Activated CD8-positive, alpha-beta T cell treated with anti-CD3 and anti-CD28 coated beads, Interleukin-2, amount 10 ng/mL, durations not matched to agents 7 days and 5 days (primary cell): ENCODE data around the gene DIP2C. TPM values are rescaled to one million over a fixed set of nuclear protein-coding genes. Genes with fewer than 3 reads are reported as not detected.

Experiments
- ATAC-seq: fragments of 150-1000 bp; cut with Tn5 transposase; one replicate; pipeline ENCODE4 v1.10.0; 2021; ENCODE audit warnings: moderate library complexity
- CTCF ChIA-PET: fragments of 350-600 bp; sonication (Branson Sonifier 250); formaldehyde crosslinking; loops from one replicate; lab custom pipeline; 2021; ENCODE audit warnings: antibody characterized with exemption; lab: Charles Lee
- POLR2A ChIA-PET: fragments of 350-600 bp; sonication (Branson Sonifier 250); formaldehyde crosslinking; loops from one replicate; lab custom pipeline; 2021; ENCODE audit warnings: antibody characterized with exemption; lab: Charles Lee
- DNase-seq: peaks from one replicate; pipeline ENCODE4 v3.0.0-alpha.2; 2020
- H3K27ac Mint-ChIP-seq: one replicate; pipeline ENCODE4 v1.8.0; 2021; ENCODE audit warnings: mild to moderate bottlenecking, mixed read lengths
- H3K27me3 Mint-ChIP-seq: one replicate; pipeline ENCODE4 v1.8.0; 2021; ENCODE audit warnings: low read depth, mixed read lengths
- H3K36me3 Mint-ChIP-seq: one replicate; pipeline ENCODE4 v1.8.0; 2021; ENCODE audit warnings: low read depth, mixed read lengths
- H3K4me1 Mint-ChIP-seq: one replicate; pipeline ENCODE4 v1.8.0; 2021; ENCODE audit warnings: low read depth, mixed read lengths
- H3K4me3 Mint-ChIP-seq: one replicate; pipeline ENCODE4 v1.8.0; 2021; ENCODE audit warnings: mild to moderate bottlenecking, mixed read lengths
- H3K9me3 Mint-ChIP-seq: one replicate; pipeline ENCODE4 v1.8.0; 2022; ENCODE audit warnings: mixed read lengths; ENCODE audit not compliant: insufficient read depth
- total RNA-seq, 2 experiments: library from RNA; stranded (reverse); gene quantifications; one replicate each; pipeline ENCODE4 v1.2.3, GENCODE V29; 2021

DIP2C gene
- total RNA-seq, 2 experiments from 2014 or later = 0.34 to 0.39 TPM

GRCh38 chr10:248307-248706, 441.2 kb downstream of the DIP2C start:
- no peaks in the 10 kb centered on the region for H3K27me3 Mint-ChIP-seq
- ChIA-PET CTCF (interaction anchor here (2.5 kb wide), 1 partner anchor 18 kb away, joined by 10 read pairs; no protein-coding TSS in a partner anchor), POLR2A (no interaction called here)
- DNase-seq (no peak), ATAC-seq (no peak)
- peaks cover 48% of the 10 kb centered on the region for H3K36me3 Mint-ChIP-seq
- no peak overlapping the region for H3K4me3 Mint-ChIP-seq
- no peak overlapping the region for H3K27ac Mint-ChIP-seq
- H3K9me3 Mint-ChIP-seq = no peaks in the 10 kb centered on the region
- H3K4me1 Mint-ChIP-seq = no peaks in the 10 kb centered on the region

- ChIA-PET POLR2A (no interaction called here), CTCF (interaction anchor here (1.1 kb wide), 1 partner anchor 10 kb away, joined by 3 read pairs; no protein-coding TSS in a partner anchor)
- Mint-ChIP-seq H3K4me3 (no peak overlapping the region), H3K27me3 (no peaks in the 10 kb centered on the region), H3K27ac (no peak overlapping the region), H3K36me3 (peaks cover 45% of the 10 kb centered on the region), H3K4me1 (no peaks in the 10 kb centered on the region), H3K9me3 (no peaks in the 10 kb centered on the region)
- DNase-seq (no peak), ATAC-seq (no peak)
Observed at GRCh38 chr10:247480-247879, 442.0 kb downstream of the DIP2C start.

- CTCF ChIA-PET = no interaction called here
- DNase-seq = no peak
Observed at GRCh38 chr10:246431-246830, 443.0 kb downstream of the DIP2C start.

GRCh38 chr10:244227-244626, 445.2 kb downstream of the DIP2C start:
- ChIA-PET POLR2A (no interaction called here), CTCF (no interaction called here)
- H3K27ac Mint-ChIP-seq = no peak overlapping the region
- no peaks in the 10 kb centered on the region for H3K4me1 Mint-ChIP-seq
- no peak for DNase-seq
- H3K36me3 Mint-ChIP-seq = peaks cover 21% of the 10 kb centered on the region
- H3K4me3 Mint-ChIP-seq = no peak overlapping the region
- no peaks in the 10 kb centered on the region for H3K27me3 Mint-ChIP-seq
- H3K9me3 Mint-ChIP-seq = no peaks in the 10 kb centered on the region
- ATAC-seq = no peak

More at GRCh38 chr10:246431-246830, 443.0 kb downstream of the DIP2C start:
- POLR2A ChIA-PET = no interaction called here
- H3K9me3 Mint-ChIP-seq = no peaks in the 10 kb centered on the region
- no peak overlapping the region for H3K27ac Mint-ChIP-seq
- no peaks in the 10 kb centered on the region for H3K4me1 Mint-ChIP-seq
- no peak for ATAC-seq
- no peak overlapping the region for H3K4me3 Mint-ChIP-seq
- H3K27me3 Mint-ChIP-seq = no peaks in the 10 kb centered on the region
- H3K36me3 Mint-ChIP-seq = peaks cover 36% of the 10 kb centered on the region

GRCh38 chr10:241966-242643, 447.4 kb downstream of the DIP2C start:
- ATAC-seq (no peak), DNase-seq (no peak)
- no peaks in the 10 kb centered on the region for H3K27me3 Mint-ChIP-seq
- no peak overlapping the region for H3K4me3 Mint-ChIP-seq
- H3K9me3 Mint-ChIP-seq = no peaks in the 10 kb centered on the region
- ChIA-PET CTCF (interaction anchor here (1.0 to 1.7 kb wide), 2 partner anchors 11 to 12 kb away, joined by 3 to 5 read pairs; no protein-coding TSS in a partner anchor), POLR2A (no interaction called here)
- H3K4me1 Mint-ChIP-seq = no peaks in the 10 kb centered on the region
- H3K27ac Mint-ChIP-seq = no peak overlapping the region
- H3K36me3 Mint-ChIP-seq = peaks cover 6% of the 10 kb centered on the region

- POLR2A ChIA-PET = no interaction called here
- Mint-ChIP-seq H3K4me3 (no peak overlapping the region), H3K27ac (no peak overlapping the region), H3K36me3 (peaks cover 2% of the 10 kb centered on the region), H3K9me3 (no peaks in the 10 kb centered on the region), H3K4me1 (no peaks in the 10 kb centered on the region), H3K27me3 (no peaks in the 10 kb centered on the region)
- ATAC-seq (no peak), DNase-seq (no peak)
- CTCF ChIA-PET = interaction anchor here (1.7 kb wide), 1 partner anchor 11 kb away, joined by 5 read pairs; no protein-coding TSS in a partner anchor
Observed at GRCh38 chr10:241451-241850, 448.0 kb downstream of the DIP2C start.

- Mint-ChIP-seq H3K4me3 (no peak overlapping the region), H3K4me1 (no peaks in the 10 kb centered on the region), H3K27me3 (no peaks in the 10 kb centered on the region), H3K36me3 (peaks cover 2% of the 10 kb centered on the region), H3K27ac (no peak overlapping the region), H3K9me3 (no peaks in the 10 kb centered on the region)
- ChIA-PET POLR2A (no interaction called here), CTCF (no interaction called here)
- ATAC-seq (no peak), DNase-seq (no peak)
Observed at GRCh38 chr10:239109-239508, 450.4 kb downstream of the DIP2C start.

GRCh38 chr10:235915-236314, 453.6 kb downstream of the DIP2C start:
- H3K4me1 Mint-ChIP-seq = no peaks in the 10 kb centered on the region
- CTCF ChIA-PET = no interaction called here
- peaks cover 2% of the 10 kb centered on the region for H3K36me3 Mint-ChIP-seq
- H3K27ac Mint-ChIP-seq = no peak overlapping the region
- POLR2A ChIA-PET = no interaction called here
- ATAC-seq = no peak
- no peak overlapping the region for H3K4me3 Mint-ChIP-seq
- no peak for DNase-seq
- no peaks in the 10 kb centered on the region for H3K9me3 Mint-ChIP-seq
- no peaks in the 10 kb centered on the region for H3K27me3 Mint-ChIP-seq

GRCh38 chr10:234708-235406, 454.6 kb downstream of the DIP2C start:
- Mint-ChIP-seq H3K4me1 (no peaks in the 10 kb centered on the region), H3K9me3 (no peaks in the 10 kb centered on the region), H3K27ac (no peak overlapping the region), H3K36me3 (peaks cover 2% of the 10 kb centered on the region), H3K27me3 (no peaks in the 10 kb centered on the region), H3K4me3 (no peak overlapping the region)
- no peak for ATAC-seq
- POLR2A ChIA-PET = no interaction called here
- CTCF ChIA-PET = no interaction called here
- no peak for DNase-seq

GRCh38 chr10:232878-233277, 456.6 kb downstream of the DIP2C start:
- no peak for ATAC-seq
- no peak overlapping the region for H3K4me3 Mint-ChIP-seq
- peaks cover 8% of the 10 kb centered on the region for H3K4me1 Mint-ChIP-seq
- H3K27ac Mint-ChIP-seq = no peak overlapping the region
- no peaks in the 10 kb centered on the region for H3K9me3 Mint-ChIP-seq
- no peak for DNase-seq
- ChIA-PET POLR2A (no interaction called here), CTCF (interaction anchor here (3.6 kb wide), 1 partner anchor 12 kb away, joined by 16 read pairs; no protein-coding TSS in a partner anchor)
- no peaks in the 10 kb centered on the region for H3K27me3 Mint-ChIP-seq
- peaks cover 2% of the 10 kb centered on the region for H3K36me3 Mint-ChIP-seq

- no peak overlapping the region for H3K4me3 Mint-ChIP-seq
- no peak for ATAC-seq
- H3K27ac Mint-ChIP-seq = no peak overlapping the region
- no peaks in the 10 kb centered on the region for H3K9me3 Mint-ChIP-seq
- H3K36me3 Mint-ChIP-seq = peaks cover 2% of the 10 kb centered on the region
- no peaks in the 10 kb centered on the region for H3K27me3 Mint-ChIP-seq
- H3K4me1 Mint-ChIP-seq = peaks cover 8% of the 10 kb centered on the region
- no peak for DNase-seq
- ChIA-PET CTCF (interaction anchor here (1.1 to 3.6 kb wide), 2 partner anchors 11 to 15 kb away, joined by 3 to 16 read pairs; no protein-coding TSS in a partner anchor), POLR2A (no interaction called here)
Observed at GRCh38 chr10:232061-232460, 457.4 kb downstream of the DIP2C start.

- ATAC-seq (no peak), DNase-seq (no peak)
- Mint-ChIP-seq H3K9me3 (no peaks in the 10 kb centered on the region), H3K36me3 (no peaks in the 10 kb centered on the region), H3K27me3 (no peaks in the 10 kb centered on the region), H3K27ac (no peak overlapping the region), H3K4me3 (no peak overlapping the region), H3K4me1 (peaks cover 8% of the 10 kb centered on the region)
- ChIA-PET CTCF (interaction anchor here (0.6 to 3.6 kb wide), 6 partner anchors 10 to 20 kb away, joined by 3 to 16 read pairs (median 4); no protein-coding TSS in a partner anchor), POLR2A (no interaction called here)
Observed at GRCh38 chr10:230758-231157, 458.7 kb downstream of the DIP2C start.
